HepG2 (cell line): ENCODE data around the gene EBF3. TPM values are rescaled to one million over a fixed set of nuclear protein-coding genes. Genes with fewer than 3 reads are reported as not detected.

Source experiments
- ATAC-seq: fragments of 200-7000 bp; cut with Tn5 transposase; 3 replicates; pipeline ENCODE4 v1.9.1; 2020; ENCODE audit warnings: mild to moderate bottlenecking, moderate library complexity
- BruUV-seq: library from RNA; stranded (reverse); fragments of 400-500 nt; replicated peaks from 2 replicates; lab custom pipeline; 2021; lab: Mats Ljungman, UMichigan
- CTCF ChIA-PET: fragments of 300-600 bp; formaldehyde crosslinking; extraction: SDS; loops from one replicate; lab custom pipeline; 2021; ENCODE audit warnings: low total read pairs, inconsistent platforms, low intra/inter-chr PET ratio; lab: Yijun Ruan, JAX
- POLR2A ChIA-PET: fragments of 350-600 bp; sonication (Branson Sonifier 250); formaldehyde crosslinking; loops from one replicate; lab custom pipeline; 2020; ENCODE audit warnings: antibody characterized with exemption, inconsistent platforms; lab: Yijun Ruan, JAX
- DNase-seq: peaks from one replicate; pipeline ENCODE4 v3.0.0-alpha.2; 2015; ENCODE audit warnings: low spot score
- FAIRE-seq: peaks from 3 replicates; lab custom pipeline; 2011; peaks lifted over from hg19 to GRCh38; lab: Jason Lieb, UNC
- H2AFZ ChIP-seq: one replicate; pipeline ENCODE4 v1.6.1; 2011; ENCODE audit warnings: low read length, inconsistent platforms
- H3K27ac ChIP-seq: fragments of 300-600 bp; 3 replicates; pipeline ENCODE4 v1.8.0; 2011; ENCODE audit warnings: mixed run types, mild to moderate bottlenecking, mixed read lengths, low read length, inconsistent platforms; ENCODE audit not compliant: insufficient read depth; ENCODE audit errors: extremely low read length
- H3K27me3 ChIP-seq, 2 experiments: fragments of 200-600 bp in 1 of 2; 2 replicates in 1 of 2; 3 replicates in 1 of 2; pipeline versions ENCODE4 v1.6.0 to v1.8.0; 2011; ENCODE audit warnings: low read length in 2 of 2, mild to moderate bottlenecking in 2 of 2, moderate library complexity in 2 of 2, inconsistent platforms in 1 of 2; ENCODE audit not compliant: insufficient read depth in 2 of 2, control insufficient read depth in 1 of 2
- H3K36me3 ChIP-seq, 2 experiments: fragments of 200-600 bp in 1 of 2; replicated peaks in 1 of 2; 2 replicates in 1 of 2; 3 replicates in 1 of 2; pipeline versions ENCODE4 v1.5.1 to v1.8.0; 2011; ENCODE audit warnings: low read length in 2 of 2, inconsistent platforms in 1 of 2; ENCODE audit not compliant: insufficient read depth in 2 of 2, control insufficient read depth in 1 of 2
- H3K4me1 ChIP-seq: 2 replicates; pipeline ENCODE4 v1.5.1; 2012; ENCODE audit warnings: low read length, inconsistent platforms; ENCODE audit not compliant: insufficient read depth
- H3K4me2 ChIP-seq: 2 replicates; pipeline ENCODE4 v1.6.0; 2011; ENCODE audit warnings: low read depth, low read length, inconsistent platforms
- H3K4me3 ChIP-seq, 3 experiments: fragments of 200-600 bp in 1 of 3; sonication (generic), shearing (Covaris generic) in 1 of 3; replicated peaks in 1 of 3; 2 replicates each; pipeline ENCODE4 v1.5.1; 2011 to 2016; ENCODE audit warnings: low read length in 3 of 3, inconsistent platforms in 2 of 3, low read depth in 2 of 3, mild to moderate bottlenecking in 2 of 3, control low read depth in 1 of 3, mixed read lengths in 1 of 3; ENCODE audit not compliant: insufficient read depth in 1 of 3
- H3K79me2 ChIP-seq: one replicate; pipeline ENCODE4 v1.6.1; 2011; ENCODE audit warnings: low read length, inconsistent platforms; ENCODE audit not compliant: insufficient read depth
- H3K9ac ChIP-seq: 2 replicates; pipeline ENCODE4 v1.6.0; 2011; ENCODE audit warnings: mild to moderate bottlenecking, low read depth, low read length, inconsistent platforms; ENCODE audit not compliant: insufficient read depth
- H3K9me3 ChIP-seq: 2 replicates; pipeline ENCODE4 v1.5.1; 2012; ENCODE audit warnings: mild to moderate bottlenecking, low read length
- H4K20me1 ChIP-seq: 2 replicates; pipeline ENCODE4 v1.6.0; 2011; ENCODE audit warnings: inconsistent platforms, mild to moderate bottlenecking, low read length, moderate library complexity; ENCODE audit not compliant: insufficient read depth
- ATAD3A ChIP-seq: sonication (generic); formaldehyde crosslinking; IDR thresholded peaks from 2 replicates; pipeline ENCODE4 v1.4.0; 2020; ENCODE audit warnings: missing genetic modification reagents
- MTF2 ChIP-seq: sonication (generic); formaldehyde crosslinking; IDR thresholded peaks from 2 replicates; pipeline ENCODE4 v1.5.0; 2020; ENCODE audit warnings: missing genetic modification reagents, borderline replicate concordance
- PTBP1 ChIP-seq: fragments of 200-400 bp; formaldehyde crosslinking; IDR thresholded peaks from 2 replicates; pipeline ENCODE4 v1.6.1; 2018; ENCODE audit warnings: low read length, low read depth; ENCODE audit not compliant: poor library complexity, severe bottlenecking
- RARG ChIP-seq: sonication (generic); formaldehyde crosslinking; IDR thresholded peaks from 2 replicates; pipeline ENCODE4 v1.4.0; 2020; ENCODE audit warnings: low read depth, mild to moderate bottlenecking, missing genetic modification reagents
- ZBTB43 ChIP-seq: sonication (generic); formaldehyde crosslinking; conservative IDR thresholded peaks from 2 replicates; pipeline ENCODE4 v1.4.0; 2020; ENCODE audit warnings: missing genetic modification reagents
- ZNF180 ChIP-seq: sonication (generic); formaldehyde crosslinking; IDR thresholded peaks from 2 replicates; pipeline ENCODE4 v1.4.0; 2020; ENCODE audit warnings: low read depth, missing genetic modification reagents, borderline replicate concordance
- ZNF333 ChIP-seq: sonication (generic); formaldehyde crosslinking; IDR thresholded peaks from 2 replicates; pipeline ENCODE4 v1.4.0; 2020; ENCODE audit warnings: mild to moderate bottlenecking, missing genetic modification reagents, borderline replicate concordance
- ZNF788 ChIP-seq: sonication (generic); formaldehyde crosslinking; IDR thresholded peaks from 2 replicates; pipeline ENCODE4 v1.5.0; 2020; ENCODE audit warnings: mild to moderate bottlenecking, missing genetic modification reagents, borderline replicate concordance
- WGBS: methylation state at CpG from one replicate; pipeline ENCODE4 v1.1.6; 2017; ENCODE audit warnings: low lambda C conversion rate; 5-methylcytosine and 5-hydroxymethylcytosine counted together
- in situ Hi-C: cut with HindIII; loops from 2 replicates; pipeline ENCODE4 v1.10.0; 2017; ENCODE audit warnings: low pct_unique_long_range_greater_than_20kb; ENCODE audit not compliant: extremely low pct_ligation_motif_present
- intact Hi-C: fragments of 100-400 bp; cut with micrococcal nuclease; formaldehyde crosslinking; loops from one replicate; pipeline ENCODE4 v1.10.0; 2022; ENCODE audit not compliant: unreplicated experiment
- polyA plus RNA-seq, 8 experiments: library from polyadenylated mRNA; depleted of rRNA in 3 of 8; stranded (reverse) in 7 of 8; unstranded in 1 of 8; fragments of >200 nt; fragmentation: Illumina TruSeq in 4 of 8; extraction: Trizol in 4 of 8; gene quantifications; 2 replicates each; pipeline versions ENCODE4 v1.2.1 to v1.2.3, GENCODE V29; 2011 to 2016; ENCODE audit warnings: low read depth in 4 of 8, missing spikeins in 1 of 8, mixed read lengths in 1 of 8; ENCODE audit not compliant: insufficient read depth in 1 of 8
- total RNA-seq, 5 experiments: library from RNA; depleted of rRNA; stranded (reverse); fragments of >200 nt; fragmentation: Illumina TruSeq; extraction: Trizol; gene quantifications; 2 replicates each; pipeline ENCODE4 v1.2.3, GENCODE V29; 2016; ENCODE audit warnings: low read depth in 1 of 5
- TF ChIP-seq, protein P1 (sequence below): sonication (generic); formaldehyde crosslinking; IDR thresholded peaks from 2 replicates; pipeline ENCODE4 v1.9.0; 2021; ENCODE audit warnings: missing genetic modification reagents, borderline replicate concordance
- TF ChIP-seq, protein P2 (sequence below): sonication (generic); formaldehyde crosslinking; IDR thresholded peaks from 2 replicates; pipeline ENCODE4 v1.4.0; 2020; ENCODE audit warnings: mild to moderate bottlenecking, missing genetic modification reagents
- TF ChIP-seq, protein P3 (sequence below): conservative IDR thresholded peaks from 2 replicates; pipeline ENCODE4 v1.6.1; 2018; ENCODE audit warnings: missing genetic modification reagents

The EBF3 gene
- total and polyA plus RNA-seq, 2 of the 13 experiments (the other 11 are each of a cell fraction or from before 2014, with no cell fraction given) = not detected

DNA sequence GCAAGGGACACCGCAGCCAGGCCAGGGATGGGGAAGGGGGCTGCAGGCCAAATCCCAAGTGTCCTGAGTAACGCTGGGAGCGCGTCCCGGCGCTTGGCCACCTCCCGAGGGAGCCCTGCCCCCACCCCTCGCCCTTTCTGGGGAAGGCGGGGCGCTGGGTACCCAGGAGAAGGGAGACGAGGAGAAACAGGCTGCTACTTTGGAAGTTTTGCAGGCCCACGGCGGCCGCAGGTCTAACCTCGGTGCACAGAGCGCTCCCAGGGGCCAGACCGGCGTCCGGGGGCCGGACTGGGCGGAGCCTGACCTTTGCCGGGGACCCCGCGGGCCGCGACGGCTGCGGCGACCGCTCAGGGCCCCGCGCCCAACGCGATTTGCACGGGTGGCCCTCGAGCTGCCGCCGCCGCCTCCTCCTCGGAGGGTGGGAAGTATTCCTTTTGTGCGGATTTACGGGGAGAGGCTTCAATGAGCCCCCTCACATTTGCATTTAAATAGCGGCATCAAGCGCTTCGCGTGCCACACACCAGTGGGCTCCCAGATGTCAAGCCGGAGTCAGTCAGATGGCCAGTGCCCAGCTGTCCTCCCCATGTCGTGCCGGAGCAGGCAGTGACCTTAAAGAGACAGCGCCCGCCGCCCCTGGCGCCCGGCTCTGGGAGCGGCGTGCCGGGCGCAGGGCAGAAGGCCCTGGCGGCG is 3.0 kb upstream of the EBF3 start:
- no peaks in the 10 kb centered on the region for H3K79me2 ChIP-seq
- in situ Hi-C loops = loop anchor here (25.0 kb wide), 1 partner anchor 1705 kb away; no protein-coding TSS in a partner anchor
- CTCF ChIA-PET = no interaction called here

DNA sequence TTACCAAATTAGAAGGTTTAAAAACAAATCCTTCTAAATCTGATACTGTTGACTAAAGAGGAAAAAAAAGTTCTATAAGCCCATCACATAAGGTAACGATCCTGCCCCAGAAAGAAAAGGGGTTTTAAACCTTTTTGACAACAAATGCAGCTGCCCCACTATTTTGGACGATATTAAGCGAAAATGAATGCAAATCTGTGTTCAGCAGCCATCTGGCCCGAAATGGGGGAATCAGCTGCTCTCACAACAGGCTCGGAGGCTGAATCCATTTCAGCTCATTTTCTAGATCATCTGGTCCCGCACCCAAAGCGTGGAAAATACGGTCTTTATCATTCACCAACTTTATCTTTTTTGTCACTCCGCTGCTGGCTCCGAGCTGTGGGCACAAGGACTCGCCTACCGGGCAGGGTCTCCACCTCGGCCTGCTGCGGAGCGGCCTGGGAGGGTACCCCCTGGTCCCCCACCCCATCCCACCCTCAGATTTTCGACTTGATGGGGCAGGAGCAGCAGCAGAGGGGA is 2.4 kb upstream of the EBF3 start:
- Histone ChIP-seq H3K9me3 (no peaks in the 10 kb centered on the region), H3K27ac (no peak overlapping the region), H3K4me1 (no peaks in the 10 kb centered on the region), H4K20me1 (peaks cover 3% of the 10 kb centered on the region; the same call in 1 of the 2 replicates), H3K4me2 (no peak overlapping the region), H3K27me3 (peaks cover 3 to 82% of the 10 kb centered on the region in 2 experiments), H3K79me2 (no peaks in the 10 kb centered on the region), H3K36me3 (no peaks in the 10 kb centered on the region), H3K9ac (no peak overlapping the region), H2AFZ (no peak overlapping the region), H3K4me3 (no peak overlapping the region)
- POLR2A ChIA-PET = no interaction called here
- in situ Hi-C loops = loop anchor here (25.0 kb wide), 1 partner anchor 1704 kb away; no protein-coding TSS in a partner anchor
- FAIRE-seq (no peak), ATAC-seq (no peak), DNase-seq (no peak)
- CTCF ChIA-PET = no interaction called here
- intact Hi-C loops = no loop called here
- no TSS peak for BruUV-seq
- WGBS = 5% methylated on average over 16 of the region's 16 CpGs
- TF ChIP-seq RARG (CRISPR knock-in tag) (no peak), ZBTB43 (no peak), ZNF180 (CRISPR knock-in tag) (no peak), PTBP1 (no peak), ZNF333 (no peak), MTF2 (CRISPR knock-in tag) (no peak)
- TF ChIP-seq, protein P1, sequence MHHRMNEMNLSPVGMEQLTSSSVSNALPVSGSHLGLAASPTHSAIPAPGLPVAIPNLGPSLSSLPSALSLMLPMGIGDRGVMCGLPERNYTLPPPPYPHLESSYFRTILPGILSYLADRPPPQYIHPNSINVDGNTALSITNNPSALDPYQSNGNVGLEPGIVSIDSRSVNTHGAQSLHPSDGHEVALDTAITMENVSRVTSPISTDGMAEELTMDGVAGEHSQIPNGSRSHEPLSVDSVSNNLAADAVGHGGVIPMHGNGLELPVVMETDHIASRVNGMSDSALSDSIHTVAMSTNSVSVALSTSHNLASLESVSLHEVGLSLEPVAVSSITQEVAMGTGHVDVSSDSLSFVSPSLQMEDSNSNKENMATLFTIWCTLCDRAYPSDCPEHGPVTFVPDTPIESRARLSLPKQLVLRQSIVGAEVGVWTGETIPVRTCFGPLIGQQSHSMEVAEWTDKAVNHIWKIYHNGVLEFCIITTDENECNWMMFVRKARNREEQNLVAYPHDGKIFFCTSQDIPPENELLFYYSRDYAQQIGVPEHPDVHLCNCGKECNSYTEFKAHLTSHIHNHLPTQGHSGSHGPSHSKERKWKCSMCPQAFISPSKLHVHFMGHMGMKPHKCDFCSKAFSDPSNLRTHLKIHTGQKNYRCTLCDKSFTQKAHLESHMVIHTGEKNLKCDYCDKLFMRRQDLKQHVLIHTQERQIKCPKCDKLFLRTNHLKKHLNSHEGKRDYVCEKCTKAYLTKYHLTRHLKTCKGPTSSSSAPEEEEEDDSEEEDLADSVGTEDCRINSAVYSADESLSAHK (CRISPR knock-in tag) = no peak

More for the DNA sequence above, 3.0 kb upstream of the EBF3 start:
- Histone ChIP-seq H3K4me3 (no peak overlapping the region), H3K27me3 (peaks cover 3 to 79% of the 10 kb centered on the region in 2 experiments), H3K4me2 (no peak overlapping the region), H3K27ac (no peak overlapping the region), H3K9ac (no peak overlapping the region), H2AFZ (no peak overlapping the region), H3K9me3 (no peaks in the 10 kb centered on the region), H3K4me1 (no peaks in the 10 kb centered on the region), H4K20me1 (peaks cover 3% of the 10 kb centered on the region; the same call in 1 of the 2 replicates), H3K36me3 (no peaks in the 10 kb centered on the region)
- intact Hi-C loops = no loop called here
- BruUV-seq = no TSS peak
- TF ChIP-seq ZNF788 = no peak
- TF ChIP-seq ATAD3A (CRISPR knock-in tag) = no peak
- TF ChIP-seq, protein P2, sequence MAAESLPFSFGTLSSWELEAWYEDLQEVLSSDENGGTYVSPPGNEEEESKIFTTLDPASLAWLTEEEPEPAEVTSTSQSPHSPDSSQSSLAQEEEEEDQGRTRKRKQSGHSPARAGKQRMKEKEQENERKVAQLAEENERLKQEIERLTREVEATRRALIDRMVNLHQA (CRISPR knock-in tag) = no peak
- TF ChIP-seq, protein P3, sequence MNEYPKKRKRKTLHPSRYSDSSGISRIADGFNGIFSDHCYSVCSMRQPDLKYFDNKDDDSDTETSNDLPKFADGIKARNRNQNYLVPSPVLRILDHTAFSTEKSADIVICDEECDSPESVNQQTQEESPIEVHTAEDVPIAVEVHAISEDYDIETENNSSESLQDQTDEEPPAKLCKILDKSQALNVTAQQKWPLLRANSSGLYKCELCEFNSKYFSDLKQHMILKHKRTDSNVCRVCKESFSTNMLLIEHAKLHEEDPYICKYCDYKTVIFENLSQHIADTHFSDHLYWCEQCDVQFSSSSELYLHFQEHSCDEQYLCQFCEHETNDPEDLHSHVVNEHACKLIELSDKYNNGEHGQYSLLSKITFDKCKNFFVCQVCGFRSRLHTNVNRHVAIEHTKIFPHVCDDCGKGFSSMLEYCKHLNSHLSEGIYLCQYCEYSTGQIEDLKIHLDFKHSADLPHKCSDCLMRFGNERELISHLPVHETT = no peak
- WGBS = 8% methylated on average over 9 of the region's 60 CpGs
- ATAC-seq = no peak
- no peak for FAIRE-seq
- DNase-seq = no peak
- POLR2A ChIA-PET = no interaction called here
